Activated effector memory CD4-positive, alpha-beta T cell treated with anti-CD3 and anti-CD28 coated beads, Interleukin-2, amount 50 U/mL, for 16 hours (primary cell): ENCODE data around the gene PHC2.
"Not testable (repeated sequence)": the region's sequence is repeated elsewhere in the genome, so short reads cannot be mapped to it uniquely, and the experiment has no call there.

Experiments
- DNase-seq: peaks from one replicate; pipeline ENCODE4 v3.0.0-alpha.2; 2020

PHC2 gene

DNA sequence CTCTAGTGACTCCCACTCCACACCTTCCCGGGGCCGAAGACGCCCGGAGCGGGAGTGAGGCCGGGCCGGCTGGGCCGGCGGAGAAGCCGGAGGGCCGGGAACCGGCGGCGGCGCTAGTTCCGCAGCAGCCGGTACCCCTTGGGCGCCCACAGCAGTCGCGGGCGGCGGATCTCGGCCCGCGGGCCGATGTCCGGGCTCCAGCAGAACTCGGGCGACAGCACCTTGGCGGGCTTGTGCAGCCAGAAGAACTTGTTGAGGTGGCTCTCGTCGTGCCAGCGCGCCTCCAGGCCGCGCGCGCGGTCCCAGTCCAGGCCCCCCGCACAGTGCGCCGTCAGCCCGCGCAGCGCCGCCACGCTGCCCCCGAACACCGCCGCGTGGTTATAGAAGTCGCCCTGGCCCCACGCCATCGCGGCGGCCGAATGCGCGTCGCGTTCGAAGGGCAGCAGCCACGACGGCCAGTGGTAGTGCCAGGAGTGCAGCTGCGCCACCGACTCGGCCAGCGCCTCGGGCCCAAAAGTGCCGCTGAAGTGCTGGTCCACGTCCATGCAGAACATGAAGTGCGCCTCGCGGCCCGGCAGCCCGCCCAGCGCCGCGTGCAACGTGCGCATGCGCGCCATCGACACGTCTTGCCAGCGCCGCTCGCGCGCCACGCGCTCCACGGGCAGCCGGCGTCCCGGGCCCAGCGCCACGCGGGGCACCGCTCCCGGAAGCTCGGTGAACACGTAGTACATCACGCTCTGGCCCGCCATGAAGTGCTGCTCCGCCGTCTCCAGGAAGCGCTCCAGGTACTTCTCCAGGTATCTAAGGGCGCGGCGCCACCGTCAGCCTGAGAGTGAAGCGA lies 124.0 kb downstream of the PHC2 start:
- DNase-seq, result no peak

DNA sequence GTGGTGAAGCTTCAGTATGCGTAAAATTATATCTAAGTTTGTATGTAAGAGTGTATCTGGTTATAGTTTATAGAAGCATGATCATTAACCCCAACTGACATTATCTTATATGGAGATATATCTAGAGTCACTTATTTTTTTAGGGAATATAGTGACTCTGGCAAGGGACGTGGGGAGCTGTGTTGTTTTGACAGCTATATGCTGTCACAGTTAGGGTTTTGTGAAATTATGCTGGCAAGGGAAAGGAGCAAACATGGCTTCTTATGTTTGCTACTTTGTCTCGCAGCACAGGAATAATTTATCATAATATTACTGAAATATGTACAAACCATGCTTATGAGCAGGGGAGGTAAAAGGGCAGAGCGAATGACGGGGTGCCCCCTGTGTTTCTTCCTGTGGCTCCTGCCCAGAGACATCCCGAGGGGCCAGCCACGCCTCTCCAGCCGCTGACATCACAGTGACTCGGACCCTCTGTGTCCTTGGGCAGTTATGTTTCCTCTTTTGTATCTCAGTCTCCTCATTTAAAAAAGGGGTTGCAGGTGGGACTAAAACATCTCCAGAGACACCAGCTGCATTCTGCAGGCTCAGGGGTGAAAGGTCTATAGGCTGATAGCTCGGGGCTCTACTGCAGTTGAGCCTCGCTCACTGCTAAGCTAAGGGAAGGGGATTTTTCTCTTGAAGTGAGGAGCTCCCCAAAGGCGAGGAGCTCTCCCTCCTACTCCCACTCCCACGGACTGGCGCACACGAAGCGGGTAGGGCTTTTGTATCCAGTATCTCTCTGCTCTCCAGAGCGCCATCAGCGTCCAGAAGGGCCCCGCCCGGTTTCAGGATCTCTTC lies 124.9 kb downstream of the PHC2 start:
- DNase-seq, result no peak

DNA sequence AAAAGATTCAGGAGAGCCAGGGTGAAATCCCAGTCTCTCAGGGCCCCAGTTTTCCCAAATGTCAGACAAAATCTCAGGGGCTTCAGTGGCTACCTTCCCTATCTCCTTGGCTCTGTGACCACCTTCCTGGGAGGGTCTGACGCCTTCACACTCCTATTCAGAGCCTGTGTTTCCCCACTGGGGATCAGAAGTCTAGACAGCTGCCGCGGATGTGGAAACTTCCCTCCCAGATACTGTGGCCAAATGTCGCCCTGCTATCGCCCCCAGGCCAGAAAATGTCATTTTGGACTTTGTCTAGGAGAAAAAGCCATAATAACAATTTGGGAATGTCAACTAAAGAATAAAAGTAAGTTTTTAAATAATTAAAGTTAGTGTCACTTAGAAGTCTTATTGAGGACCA lies 125.9 kb downstream of the PHC2 start:
- no peak for DNase-seq

DNA sequence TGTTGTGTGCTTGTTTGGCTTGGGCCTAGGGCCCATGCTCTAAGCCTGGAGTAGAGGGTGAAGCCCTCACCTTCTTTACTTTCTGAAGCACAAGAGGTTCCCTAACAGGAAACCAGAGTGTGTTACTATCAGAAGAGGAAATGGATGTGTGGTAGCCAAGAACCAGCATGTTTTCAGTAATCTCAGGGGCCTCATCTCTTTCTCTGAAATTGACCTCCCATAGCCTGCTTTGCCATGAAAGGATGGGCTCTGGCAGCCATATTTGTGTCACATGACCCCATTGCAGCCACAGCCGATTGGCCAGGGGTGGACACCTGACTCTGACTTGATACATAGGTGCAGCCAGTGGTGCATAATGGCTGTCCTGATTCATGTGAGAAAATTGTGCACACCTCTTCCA lies 128.6 kb downstream of the PHC2 start:
- peak; percentile 61 for DNase-seq

DNA sequence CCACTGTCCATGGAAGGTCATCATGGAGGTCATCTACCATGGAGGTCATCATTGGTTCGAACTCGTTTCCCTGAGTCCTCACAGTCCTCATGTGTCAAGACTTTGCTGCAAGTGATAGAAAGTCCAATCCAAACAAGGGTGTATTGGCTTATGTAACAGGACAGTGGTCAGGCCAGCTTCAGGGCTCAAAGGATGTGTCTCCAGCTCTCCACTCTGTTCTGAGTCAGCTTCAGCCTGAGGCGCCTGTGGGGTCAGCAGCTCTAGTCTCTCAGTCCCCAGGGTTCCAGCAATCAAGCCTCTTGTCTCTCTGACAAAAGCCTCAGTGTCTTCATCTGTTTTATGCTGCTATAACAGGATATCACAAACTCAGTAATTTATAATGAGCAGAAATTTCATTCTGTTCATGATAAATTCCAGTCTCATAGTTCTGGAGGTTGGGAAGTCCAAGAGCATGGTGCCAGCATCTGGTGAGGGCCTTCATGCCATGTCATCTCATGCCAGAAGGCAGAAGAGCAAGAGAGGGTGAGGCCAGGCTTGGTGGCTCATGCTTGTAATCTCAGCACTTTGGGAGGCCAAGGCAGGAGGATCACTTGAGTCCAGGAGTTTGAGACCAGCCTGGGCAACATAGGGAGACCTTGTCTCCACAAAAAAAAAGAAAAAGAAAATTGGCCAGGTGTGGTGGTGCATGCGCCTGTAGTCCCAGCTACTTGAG lies 129.5 kb downstream of the PHC2 start:
- peak; percentile 28 for DNase-seq

DNA sequence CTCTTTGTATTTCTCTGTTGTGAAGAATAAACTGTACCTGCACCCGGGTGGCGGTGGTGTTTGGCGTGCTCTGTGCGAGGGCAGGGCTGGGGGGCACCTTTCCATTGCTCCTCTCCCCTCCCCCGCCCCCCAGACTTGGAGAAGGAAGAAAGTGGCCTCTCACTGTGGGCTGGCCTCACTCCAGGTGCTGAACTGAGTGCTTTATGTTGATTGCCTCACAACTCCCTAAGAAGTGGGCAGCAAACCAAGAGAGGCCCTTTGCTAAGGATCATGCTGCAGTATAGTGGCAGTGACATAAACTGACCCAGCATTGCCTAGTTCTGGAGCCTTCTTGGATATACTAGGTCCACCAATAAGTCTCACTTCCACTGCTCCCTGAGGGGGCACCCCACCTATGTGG lies 130.2 kb downstream of the PHC2 start:
- peak; percentile 39 for DNase-seq

DNA sequence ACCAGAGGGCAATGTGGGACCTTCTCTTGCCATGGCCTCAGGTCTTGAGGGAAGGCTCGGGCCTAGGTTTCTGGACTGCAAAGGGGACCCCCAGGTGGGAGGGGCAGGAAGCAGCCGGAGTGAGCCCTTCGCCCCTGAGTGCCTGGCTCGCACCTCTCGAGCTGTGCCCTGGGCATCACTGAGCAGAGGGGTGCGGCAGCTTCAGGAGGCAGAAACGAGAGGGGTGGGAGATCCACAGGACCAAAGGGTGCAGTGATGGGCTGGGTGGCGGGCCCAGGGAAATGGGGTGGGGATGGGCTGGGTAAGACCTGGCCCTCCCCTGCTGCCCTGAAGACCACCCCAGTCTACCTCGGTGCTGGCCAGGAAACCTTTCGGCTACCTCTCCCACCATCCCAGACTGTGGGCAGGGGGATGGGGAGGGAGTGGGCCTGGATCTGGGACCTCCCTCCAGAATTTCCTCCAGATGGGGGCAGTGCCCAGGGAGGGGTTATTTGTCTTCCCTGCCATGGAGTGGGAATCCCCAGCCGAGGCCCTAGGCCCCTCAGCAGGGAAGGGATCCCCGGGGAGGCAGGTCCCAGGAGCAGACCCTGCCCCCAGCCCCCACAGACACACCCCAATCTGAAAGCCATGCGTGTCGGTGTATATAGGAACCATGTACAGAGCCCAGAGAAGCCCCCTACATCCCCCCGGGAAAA lies 131.3 kb downstream of the PHC2 start:
- DNase-seq, result peak; percentile 48

DNA sequence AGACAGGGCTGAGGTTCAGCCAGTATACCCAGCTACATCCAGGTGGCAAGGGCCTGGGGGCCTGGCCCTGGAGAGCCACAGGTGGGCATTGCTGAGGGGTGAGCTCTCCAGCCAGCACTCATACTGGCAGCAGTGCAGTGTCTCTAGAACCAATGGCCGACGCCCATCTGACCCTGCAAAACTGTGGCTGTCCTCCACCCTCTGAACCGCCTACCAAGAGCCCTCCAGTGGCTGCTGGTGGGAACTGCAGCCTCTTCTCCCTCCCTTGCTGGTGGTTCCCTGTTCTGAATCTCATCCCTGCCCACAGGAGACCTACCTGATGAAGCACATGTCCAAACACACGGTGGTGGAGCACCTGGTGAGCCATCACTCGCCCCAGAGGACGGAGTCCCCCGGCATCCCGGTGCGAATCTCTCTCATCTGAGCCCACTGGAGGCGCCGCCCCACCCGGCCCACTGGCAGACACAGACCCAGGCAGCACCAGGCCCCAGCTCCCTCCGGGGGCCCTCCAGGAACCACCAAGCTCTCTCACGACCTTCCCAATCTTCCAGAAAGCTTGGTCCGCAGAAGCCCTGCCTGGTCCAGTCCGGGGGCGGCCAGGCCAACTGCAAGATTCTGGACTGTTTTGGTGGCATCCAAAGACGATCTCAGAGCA lies 132.1 kb downstream of the PHC2 start:
- DNase-seq, result peak; percentile 84

DNA sequence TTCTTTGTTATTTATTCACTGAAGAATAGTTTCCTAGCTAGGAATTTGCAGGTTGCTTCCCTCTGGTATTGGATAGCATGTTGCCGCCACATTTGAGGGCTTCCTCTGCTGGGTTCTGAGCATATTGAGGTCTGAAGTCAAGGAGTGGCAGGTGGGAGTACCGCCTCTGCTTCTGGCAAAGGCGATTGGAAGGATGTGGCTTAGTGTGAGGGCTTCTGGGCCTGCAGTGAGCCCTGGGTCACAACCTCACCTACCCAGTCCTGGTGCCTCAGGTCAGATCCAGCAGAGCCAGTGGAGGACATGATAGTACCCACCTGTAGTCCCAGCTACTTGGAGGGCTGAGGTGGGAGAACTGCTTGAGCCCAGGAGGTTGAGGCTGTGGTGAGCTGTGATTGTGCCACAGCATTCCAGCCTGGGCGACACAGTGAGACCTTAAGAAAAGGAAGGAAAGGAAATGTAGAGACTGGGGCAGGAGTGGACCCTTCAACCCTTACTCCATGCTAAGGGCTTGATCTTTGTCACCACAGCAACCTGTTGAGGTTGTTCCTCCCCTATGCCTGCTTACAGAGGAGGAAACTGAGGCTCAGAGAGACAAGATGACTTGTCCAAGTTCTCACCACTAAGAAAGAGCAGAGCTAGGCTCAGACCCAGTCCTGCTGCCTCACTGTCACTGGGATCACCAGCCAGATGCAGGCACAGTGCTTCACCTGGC lies 132.8 kb downstream of the PHC2 start:
- peak; percentile 36 for DNase-seq

DNA sequence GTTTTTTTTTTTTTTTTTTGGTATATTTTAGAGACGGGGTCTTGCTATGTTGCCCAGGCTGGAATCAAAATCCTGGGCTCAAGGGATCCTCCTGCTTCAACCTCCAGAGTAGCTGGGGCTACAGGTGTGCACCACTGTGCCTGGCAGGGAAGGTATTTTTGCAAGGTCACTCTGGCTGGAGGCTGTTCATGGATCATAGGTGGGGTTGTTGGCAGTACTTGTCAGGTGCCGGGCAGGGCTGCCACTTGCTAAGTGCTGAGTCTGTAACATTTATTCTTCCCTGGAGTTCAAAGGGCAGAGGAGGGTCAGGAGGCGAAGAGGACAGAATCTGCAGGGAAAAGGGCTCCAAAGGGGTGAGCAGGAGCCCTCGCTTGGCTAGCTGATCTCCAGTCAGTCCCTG lies 134.1 kb downstream of the PHC2 start:
- peak; percentile 37 for DNase-seq

DNA sequence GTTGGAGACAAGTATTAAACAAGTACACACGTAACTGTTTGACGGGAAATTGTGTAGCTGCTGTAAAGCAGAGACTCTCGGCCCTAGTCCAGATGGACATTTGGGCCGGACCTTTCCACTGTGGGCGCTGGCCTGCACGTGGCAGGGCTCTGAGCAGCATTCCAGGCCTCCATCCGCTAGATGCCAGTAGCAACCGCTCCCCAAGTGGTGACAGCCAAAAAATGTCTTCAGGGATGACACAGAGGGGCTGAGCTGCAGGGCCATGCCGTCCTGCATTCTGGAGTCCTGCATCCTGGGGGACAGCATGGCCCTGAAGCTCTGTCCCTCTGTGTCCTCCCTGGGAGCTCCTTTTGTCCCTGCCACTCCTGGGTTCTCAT lies 134.8 kb downstream of the PHC2 start:
- DNase-seq, result peak; percentile 39

DNA sequence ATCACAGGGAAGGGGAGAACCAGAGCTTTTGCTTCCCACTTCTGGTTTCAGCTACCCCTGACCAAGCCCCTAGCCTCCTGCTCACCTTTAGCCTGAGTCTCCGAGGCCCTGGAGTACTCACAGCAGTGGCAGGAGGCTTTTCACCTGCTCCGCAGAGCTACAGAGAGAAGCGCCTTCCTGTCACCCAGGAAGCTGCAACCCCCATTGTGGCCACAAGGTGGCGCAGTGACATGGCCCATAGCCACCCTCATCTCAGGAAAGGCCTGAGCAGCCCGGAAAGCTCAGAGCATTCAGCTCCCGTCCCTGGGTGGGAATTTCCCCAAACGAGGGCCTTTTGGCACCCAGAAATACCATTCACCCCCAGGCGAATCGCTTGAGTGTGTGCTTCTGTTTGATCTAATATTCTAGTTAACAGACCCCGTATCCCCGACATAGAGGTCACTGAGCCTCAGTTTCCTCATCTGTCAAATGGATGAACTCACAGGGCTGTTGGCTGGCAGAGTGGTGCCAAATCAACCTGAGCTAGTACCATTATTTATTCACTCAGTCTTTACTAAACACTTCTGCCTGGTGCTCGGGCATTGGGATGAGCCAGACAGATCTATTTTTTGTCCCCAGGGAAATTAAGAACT lies 135.3 kb downstream of the PHC2 start:
- peak; percentile 95 for DNase-seq

DNA sequence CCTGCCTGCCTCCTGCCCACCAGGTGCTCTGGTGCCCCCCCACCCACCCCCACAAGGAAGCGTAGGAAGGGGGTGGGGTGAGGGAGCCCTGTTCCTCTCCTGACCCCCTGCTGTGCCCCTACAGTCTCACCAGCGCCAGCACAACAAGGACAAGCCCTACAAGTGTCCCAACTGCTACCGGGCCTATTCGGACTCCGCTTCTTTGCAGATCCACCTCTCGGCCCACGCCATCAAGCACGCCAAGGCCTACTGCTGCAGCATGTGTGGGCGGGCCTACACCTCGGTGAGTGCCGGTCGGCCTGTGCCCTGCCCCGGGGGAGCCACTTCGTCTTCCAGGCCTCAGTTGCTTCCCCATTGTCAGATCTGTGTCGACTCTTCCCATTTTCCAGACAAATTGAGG lies 135.9 kb downstream of the PHC2 start:
- DNase-seq, result peak; percentile 59

DNA sequence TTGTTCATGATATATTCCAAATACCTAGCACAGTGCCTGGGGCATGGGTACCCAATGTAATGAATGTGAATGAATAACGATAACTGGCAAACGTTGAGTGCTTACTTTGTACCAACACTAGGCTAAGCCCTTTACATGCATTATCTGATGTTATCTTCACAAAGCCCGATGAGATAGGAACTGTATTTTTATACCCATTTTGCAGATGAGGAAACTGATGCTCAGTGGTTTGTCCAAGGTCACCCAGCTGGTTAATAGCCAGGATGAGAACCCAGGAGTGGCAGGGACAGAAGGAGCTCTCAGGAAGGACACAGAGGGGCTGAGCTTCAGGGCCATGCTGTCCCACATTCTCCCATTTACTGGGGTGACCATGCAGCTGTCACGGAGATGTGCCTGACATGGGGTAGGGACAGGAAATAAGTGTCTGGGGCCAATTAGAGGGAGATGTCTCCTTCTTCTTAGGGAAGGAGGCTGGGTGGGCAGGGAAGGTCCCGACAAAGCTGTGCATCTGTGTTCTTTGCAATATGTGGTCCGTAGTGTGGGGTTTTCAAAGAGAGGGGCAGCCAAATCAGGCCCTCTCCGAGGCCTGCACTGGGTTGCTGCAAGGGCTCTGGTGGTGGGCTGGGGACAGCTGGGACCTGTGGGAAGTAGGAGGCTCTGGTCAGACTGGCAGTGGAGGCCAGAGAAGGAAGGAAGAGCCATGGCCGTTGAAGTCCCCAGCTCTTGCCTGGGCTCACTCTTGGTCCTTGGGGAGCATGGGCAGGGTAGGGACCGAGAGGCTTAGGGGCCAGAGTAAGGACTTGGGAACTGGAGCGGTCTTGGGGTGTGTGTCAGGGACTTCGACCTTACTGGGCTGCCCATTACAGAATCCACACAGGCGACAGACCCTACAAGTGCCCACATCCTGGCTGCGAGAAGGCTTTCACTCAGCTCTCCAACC lies 136.6 kb downstream of the PHC2 start:
- peak; percentile 61 for DNase-seq

DNA sequence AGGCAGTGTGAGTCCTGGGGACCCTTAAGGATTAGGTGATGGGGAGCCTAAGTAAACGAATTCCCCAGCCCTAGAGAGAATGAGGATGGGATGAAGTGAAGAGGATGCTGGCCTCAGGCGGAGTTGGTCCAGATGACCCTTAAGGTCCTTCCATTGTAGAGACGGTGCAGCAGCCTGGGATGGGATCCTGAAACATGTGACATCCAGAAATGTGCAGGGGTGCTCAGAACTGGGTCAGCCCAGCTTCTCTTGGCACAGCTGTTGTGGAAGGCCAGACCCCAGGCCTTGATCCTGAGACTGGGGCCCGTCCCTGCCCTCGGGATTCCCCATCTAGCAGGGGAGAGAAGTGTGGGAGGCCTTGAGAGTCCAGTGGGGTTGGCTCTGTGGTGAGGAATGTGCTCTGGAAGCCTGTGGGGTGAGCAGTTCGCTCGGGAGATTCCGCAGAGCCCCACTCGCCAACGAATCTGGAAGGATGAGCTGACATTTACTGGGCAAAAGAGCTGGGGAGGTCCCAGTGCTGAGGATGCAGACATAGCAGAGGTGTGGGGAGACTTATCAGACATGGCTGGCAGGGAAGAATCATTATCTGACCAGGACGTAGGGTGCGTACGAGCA lies 138.1 kb downstream of the PHC2 start:
- DNase-seq, result peak; percentile 42

DNA sequence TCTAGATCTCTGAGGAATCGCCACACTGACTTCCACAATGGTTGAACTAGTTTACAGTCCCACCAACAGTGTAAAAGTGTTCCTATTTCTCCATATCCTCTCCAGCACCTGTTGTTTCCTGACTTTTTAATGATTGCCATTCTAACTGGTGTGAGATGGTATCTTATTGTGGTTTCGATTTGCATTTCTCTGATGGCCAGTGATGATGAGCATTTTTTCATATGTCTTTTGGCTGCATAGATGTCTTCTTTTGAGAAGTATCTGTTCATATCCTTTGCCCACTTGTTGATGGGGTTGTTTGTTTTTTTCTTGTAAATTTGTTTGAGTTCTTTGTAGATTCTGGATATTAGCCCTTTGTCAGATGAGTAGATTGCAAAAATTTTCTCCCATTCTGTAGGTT lies 140.3 kb downstream of the PHC2 start:
- DNase-seq, result not testable (repeated sequence)

DNA sequence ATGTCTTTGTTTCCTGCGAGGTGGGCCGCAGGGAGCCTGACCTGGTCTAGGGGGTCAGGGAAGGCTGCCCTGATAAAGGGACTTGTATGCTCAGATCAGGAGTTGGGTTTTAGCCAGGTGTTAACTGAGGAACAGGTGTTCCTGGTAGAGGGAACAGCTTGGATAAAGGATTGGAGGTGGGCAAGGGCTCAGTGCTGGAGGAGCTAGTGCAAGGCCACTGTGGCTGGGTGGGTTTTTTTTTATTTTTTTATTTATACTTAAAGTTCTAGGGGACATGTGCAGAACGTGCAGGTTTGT lies 141.1 kb downstream of the PHC2 start:
- no peak for DNase-seq

DNA sequence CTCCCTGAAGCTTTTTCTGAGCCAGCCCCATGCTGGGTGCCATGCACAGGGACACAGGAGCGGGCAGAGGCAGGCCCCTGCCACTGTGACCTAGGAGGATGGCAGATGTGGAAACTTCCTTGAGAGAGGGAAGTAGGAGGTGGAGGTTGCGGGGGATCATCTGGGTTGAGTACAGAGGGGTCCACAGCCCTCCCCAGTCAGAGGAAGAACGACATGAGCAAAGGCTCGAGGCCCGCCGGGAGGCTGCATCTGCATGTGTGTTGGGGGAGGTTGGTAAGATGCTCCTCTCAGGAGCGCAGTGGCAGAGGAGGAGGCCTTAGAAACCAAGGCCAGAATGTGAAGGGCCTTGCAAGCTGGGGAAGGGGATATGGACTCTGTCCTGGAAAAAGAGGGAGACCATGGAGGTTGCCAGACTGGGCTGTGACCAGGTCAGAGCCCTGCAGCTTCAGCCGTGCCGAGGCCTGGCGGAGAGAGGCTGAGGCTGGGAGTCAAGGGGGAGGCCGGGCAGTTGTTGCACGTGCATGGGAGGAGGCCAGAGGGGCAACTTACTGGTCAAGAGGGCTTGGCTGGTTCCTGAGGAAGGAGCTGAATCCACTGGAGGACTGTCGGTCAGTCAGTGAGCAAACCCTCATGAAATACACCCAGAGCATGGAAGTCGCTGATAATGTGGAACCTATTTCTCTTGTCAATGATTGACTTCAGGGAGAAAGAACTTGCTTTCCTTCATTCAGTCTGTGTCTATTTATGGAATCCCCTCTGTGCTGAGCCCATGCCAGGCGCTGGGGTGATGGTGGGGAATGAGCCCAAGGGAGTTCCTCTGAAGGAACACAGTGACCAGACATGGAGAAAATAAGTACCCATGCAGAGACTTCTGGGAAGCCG lies 141.7 kb downstream of the PHC2 start:
- peak; percentile 50 for DNase-seq

DNA sequence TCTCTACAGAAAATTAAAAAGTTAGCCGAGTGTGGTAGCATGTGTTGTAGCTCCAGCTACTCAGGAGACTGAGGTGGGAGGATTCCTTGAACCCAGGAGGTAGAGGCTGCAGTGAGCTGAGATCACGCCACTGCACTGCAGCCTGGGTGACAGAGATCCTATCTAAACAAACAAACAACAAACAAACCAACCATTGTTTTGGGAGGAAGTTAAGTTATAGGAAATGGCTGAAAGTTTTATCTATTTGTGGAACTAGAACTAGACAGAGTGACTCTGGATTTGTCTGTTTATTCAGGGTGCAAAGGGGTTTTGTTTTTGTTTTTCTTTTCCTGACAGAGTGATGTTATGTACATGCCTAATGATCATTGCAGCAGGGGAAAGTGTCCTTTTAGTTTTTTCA lies 143.6 kb downstream of the PHC2 start:
- no peak for DNase-seq
